HepG2 (cell line): Measurements from ENCODE around the gene RNASE4. TPM values are rescaled to one million over a fixed set of nuclear protein-coding genes. Genes with fewer than 3 reads are reported as not detected.

Experiments used
- MAFK ChIP-seq, 2 experiments: IDR thresholded peaks in 1 of 2; conservative IDR thresholded peaks in 1 of 2; 2 replicates each; pipeline ENCODE4 v1.6.1; 2011; ENCODE audit warnings: improper control_type of control experiment in 2 of 2, low read length in 2 of 2
- SYNCRIP ChIP-seq: fragments of 200-400 bp; formaldehyde crosslinking; IDR thresholded peaks from 2 replicates; pipeline ENCODE4 v1.6.1; 2018; ENCODE audit warnings: mild to moderate bottlenecking, low read depth, low read length; ENCODE audit not compliant: insufficient read depth
- ZNF142 ChIP-seq: sonication (generic); formaldehyde crosslinking; IDR thresholded peaks from 2 replicates; pipeline ENCODE4 v1.4.0; 2020; ENCODE audit warnings: missing genetic modification reagents
- ZNF597 ChIP-seq: sonication (generic); formaldehyde crosslinking; IDR thresholded peaks from 2 replicates; pipeline ENCODE4 v1.5.0; 2020; ENCODE audit warnings: missing genetic modification reagents
- polyA plus RNA-seq, 8 experiments: library from polyadenylated mRNA; depleted of rRNA in 3 of 8; stranded (reverse) in 7 of 8; unstranded in 1 of 8; fragments of >200 nt; fragmentation: Illumina TruSeq in 4 of 8; extraction: Trizol in 4 of 8; gene quantifications; 2 replicates each; pipeline versions ENCODE4 v1.2.1 to v1.2.3, GENCODE V29; 2011 to 2016; ENCODE audit warnings: low read depth in 4 of 8, missing spikeins in 1 of 8, mixed read lengths in 1 of 8; ENCODE audit not compliant: insufficient read depth in 1 of 8
- total RNA-seq, 5 experiments: library from RNA; depleted of rRNA; stranded (reverse); fragments of >200 nt; fragmentation: Illumina TruSeq; extraction: Trizol; gene quantifications; 2 replicates each; pipeline ENCODE4 v1.2.3, GENCODE V29; 2016; ENCODE audit warnings: low read depth in 1 of 5
- TF ChIP-seq, protein P1 (sequence below), 2 experiments: sonication (generic) in 1 of 2; formaldehyde crosslinking in 1 of 2; IDR thresholded peaks; 2 replicates each; pipeline versions ENCODE4 v1.6.1 to v1.9.0; 2014 to 2022; ENCODE audit warnings: antibody characterized with exemption in 1 of 2, borderline replicate concordance in 1 of 2, inconsistent platforms in 1 of 2, low read depth in 1 of 2, missing genetic modification reagents in 1 of 2
- TF ChIP-seq, protein P2 (sequence below): sonication (generic); formaldehyde crosslinking; conservative IDR thresholded peaks from 2 replicates; pipeline ENCODE4 v1.4.0; 2020; ENCODE audit warnings: mild to moderate bottlenecking, missing genetic modification reagents, moderate library complexity
- TF ChIP-seq, protein P3 (sequence below): sonication (generic); formaldehyde crosslinking; IDR thresholded peaks from 2 replicates; pipeline ENCODE4 v1.5.1; 2020; ENCODE audit warnings: missing genetic modification reagents, mild to moderate bottlenecking, borderline replicate concordance

Gene RNASE4
- total and polyA plus RNA-seq, 2 of the 13 experiments (the other 11 are each of a cell fraction or from before 2014, with no cell fraction given): 109 to 983 TPM

DNA sequence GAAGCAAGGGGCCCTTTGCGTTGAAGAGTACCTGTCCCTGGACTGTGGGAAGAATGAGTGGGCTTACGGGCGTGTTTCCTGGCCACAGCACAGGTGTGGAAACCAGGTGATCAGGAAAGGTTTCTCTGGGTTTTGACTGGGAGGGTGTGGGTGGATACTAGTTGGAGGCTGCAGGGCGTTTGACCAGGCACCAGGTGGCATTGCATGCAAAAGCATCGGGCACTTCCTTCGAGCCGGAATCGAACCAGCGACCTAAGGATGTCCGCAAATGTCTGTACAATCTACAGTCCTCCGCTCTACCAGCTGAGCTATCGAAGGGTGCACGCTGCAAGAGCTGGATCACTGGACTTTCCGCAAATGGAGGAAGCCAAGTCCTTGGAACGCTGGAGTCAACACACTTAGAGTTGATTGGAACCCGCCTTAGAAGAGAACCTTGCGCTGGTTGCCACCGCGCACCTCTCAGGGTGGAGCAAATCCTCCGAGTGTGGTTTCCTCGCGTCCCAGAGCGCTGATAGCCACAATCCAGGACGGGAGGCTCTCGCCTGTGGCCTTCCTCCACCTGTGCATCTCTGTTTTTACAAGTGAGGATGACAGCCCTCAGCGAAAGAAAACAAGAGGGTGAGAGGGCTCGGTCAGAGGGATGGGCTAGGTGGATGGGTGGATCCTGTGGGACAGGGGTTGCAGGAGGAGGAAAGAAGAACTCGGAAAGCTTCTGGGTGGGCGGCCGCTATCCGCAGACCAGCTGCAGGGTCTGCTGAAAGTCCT is 21.2 kb upstream of the RNASE4 start (continued):
- no peak for TF ChIP-seq ZNF597 (CRISPR knock-in tag)
- no peak; the same call in 1 of the 2 replicates for TF ChIP-seq ZNF142 (CRISPR knock-in tag)
- TF ChIP-seq SYNCRIP: no peak
- TF ChIP-seq, protein P1, sequence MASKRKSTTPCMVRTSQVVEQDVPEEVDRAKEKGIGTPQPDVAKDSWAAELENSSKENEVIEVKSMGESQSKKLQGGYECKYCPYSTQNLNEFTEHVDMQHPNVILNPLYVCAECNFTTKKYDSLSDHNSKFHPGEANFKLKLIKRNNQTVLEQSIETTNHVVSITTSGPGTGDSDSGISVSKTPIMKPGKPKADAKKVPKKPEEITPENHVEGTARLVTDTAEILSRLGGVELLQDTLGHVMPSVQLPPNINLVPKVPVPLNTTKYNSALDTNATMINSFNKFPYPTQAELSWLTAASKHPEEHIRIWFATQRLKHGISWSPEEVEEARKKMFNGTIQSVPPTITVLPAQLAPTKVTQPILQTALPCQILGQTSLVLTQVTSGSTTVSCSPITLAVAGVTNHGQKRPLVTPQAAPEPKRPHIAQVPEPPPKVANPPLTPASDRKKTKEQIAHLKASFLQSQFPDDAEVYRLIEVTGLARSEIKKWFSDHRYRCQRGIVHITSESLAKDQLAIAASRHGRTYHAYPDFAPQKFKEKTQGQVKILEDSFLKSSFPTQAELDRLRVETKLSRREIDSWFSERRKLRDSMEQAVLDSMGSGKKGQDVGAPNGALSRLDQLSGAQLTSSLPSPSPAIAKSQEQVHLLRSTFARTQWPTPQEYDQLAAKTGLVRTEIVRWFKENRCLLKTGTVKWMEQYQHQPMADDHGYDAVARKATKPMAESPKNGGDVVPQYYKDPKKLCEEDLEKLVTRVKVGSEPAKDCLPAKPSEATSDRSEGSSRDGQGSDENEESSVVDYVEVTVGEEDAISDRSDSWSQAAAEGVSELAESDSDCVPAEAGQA (IDR thresholded peaks at IDR 0.05; ENCODE audit: low read depth): 0 out of 2 replicates have a peak, but pooled peaks have one; percentile 32
- TF ChIP-seq, protein P1 (CRISPR knock-in tag; IDR thresholded peaks at IDR 0.05; ENCODE audit: borderline replicate concordance): no peak
- TF ChIP-seq MAFK (conservative IDR thresholded peaks at IDR 0.05 in 1 of 2, IDR thresholded peaks at IDR 0.05 in 1 of 2; ENCODE audit: low read length in 2 of 2): no peak
- TF ChIP-seq, protein P2, sequence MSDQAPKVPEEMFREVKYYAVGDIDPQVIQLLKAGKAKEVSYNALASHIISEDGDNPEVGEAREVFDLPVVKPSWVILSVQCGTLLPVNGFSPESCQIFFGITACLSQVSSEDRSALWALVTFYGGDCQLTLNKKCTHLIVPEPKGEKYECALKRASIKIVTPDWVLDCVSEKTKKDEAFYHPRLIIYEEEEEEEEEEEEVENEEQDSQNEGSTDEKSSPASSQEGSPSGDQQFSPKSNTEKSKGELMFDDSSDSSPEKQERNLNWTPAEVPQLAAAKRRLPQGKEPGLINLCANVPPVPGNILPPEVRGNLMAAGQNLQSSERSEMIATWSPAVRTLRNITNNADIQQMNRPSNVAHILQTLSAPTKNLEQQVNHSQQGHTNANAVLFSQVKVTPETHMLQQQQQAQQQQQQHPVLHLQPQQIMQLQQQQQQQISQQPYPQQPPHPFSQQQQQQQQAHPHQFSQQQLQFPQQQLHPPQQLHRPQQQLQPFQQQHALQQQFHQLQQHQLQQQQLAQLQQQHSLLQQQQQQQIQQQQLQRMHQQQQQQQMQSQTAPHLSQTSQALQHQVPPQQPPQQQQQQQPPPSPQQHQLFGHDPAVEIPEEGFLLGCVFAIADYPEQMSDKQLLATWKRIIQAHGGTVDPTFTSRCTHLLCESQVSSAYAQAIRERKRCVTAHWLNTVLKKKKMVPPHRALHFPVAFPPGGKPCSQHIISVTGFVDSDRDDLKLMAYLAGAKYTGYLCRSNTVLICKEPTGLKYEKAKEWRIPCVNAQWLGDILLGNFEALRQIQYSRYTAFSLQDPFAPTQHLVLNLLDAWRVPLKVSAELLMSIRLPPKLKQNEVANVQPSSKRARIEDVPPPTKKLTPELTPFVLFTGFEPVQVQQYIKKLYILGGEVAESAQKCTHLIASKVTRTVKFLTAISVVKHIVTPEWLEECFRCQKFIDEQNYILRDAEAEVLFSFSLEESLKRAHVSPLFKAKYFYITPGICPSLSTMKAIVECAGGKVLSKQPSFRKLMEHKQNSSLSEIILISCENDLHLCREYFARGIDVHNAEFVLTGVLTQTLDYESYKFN: no peak
- TF ChIP-seq, protein P3, sequence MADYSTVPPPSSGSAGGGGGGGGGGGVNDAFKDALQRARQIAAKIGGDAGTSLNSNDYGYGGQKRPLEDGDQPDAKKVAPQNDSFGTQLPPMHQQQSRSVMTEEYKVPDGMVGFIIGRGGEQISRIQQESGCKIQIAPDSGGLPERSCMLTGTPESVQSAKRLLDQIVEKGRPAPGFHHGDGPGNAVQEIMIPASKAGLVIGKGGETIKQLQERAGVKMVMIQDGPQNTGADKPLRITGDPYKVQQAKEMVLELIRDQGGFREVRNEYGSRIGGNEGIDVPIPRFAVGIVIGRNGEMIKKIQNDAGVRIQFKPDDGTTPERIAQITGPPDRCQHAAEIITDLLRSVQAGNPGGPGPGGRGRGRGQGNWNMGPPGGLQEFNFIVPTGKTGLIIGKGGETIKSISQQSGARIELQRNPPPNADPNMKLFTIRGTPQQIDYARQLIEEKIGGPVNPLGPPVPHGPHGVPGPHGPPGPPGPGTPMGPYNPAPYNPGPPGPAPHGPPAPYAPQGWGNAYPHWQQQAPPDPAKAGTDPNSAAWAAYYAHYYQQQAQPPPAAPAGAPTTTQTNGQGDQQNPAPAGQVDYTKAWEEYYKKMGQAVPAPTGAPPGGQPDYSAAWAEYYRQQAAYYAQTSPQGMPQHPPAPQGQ (CRISPR knock-in tag): no peak
